ENCODE measurements around the gene RAPGEF6.
"Not testable (repeated sequence)": the region's sequence is repeated elsewhere in the genome, so short reads cannot be mapped to it uniquely, and the experiment has no call there.

Gene RAPGEF6

GRCh38 chr5:131607903-131608540 lies 27.0 kb downstream of the RAPGEF6 start:
- no peak for DNase-seq

DNA sequence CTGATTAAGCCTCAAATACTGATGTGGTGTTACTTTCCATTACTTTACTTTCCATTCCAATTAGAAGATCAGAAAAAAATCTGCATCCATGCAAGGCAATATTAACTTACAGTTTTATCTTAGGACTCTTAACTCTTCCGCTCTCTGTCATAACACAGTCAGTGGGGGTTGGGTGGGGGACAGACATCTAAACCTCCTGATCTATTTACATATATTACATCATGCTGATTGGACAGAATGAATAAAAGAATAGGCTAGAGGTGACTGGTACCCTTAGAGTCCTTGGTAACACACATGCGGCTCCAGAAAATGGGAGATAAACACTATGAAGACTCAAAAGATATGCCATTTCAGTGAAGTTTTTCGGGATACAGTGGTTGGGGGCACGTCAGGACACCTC lies 27.6 kb downstream of the RAPGEF6 start:
- DNase-seq: no peak

GRCh38 chr5:131605086-131605485 lies 29.9 kb downstream of the RAPGEF6 start:
- DNase-seq: no peak

DNA sequence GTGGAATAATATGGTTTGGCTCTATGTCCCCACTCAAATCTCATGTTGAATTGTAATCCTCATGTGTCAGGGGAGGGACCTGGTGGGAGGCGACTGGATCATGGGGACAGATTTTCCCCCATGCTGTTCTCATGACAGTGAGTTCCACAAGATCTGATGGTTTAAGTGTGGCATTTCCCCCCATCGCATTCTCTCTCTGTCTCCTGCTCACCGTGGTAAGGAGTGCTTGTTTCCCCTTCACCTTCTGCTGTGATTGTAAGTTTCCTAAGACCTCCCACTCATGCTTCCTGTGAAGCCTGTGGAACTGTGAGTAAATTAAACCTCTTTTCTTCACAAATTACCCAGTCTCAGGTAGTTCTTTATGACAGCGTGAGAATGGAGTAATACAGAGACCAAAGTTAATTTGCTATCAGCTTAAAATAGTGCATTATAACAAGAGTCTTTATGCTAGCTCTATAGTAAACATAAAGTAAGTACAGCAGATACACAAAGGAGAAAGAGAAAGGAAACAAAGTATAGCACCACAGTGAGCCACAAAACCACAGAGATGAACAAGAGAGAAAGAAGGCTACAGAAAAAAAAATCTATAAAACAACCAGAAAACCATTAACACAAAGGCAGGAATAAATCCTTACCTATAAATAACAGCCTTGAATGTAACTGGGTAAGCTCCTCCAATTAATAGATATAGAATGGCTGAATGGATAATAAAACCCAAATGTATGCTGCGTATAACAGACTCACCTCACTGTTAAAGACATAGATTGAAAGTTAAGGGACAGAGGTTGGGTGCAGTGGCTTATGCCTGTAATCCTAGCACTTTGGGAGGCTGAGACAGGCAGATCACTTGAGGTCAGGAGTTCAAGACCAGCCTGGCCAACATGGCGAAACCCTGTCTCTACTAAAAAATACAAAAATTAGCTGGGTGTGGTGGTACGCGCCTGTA lies 39.7 kb downstream of the RAPGEF6 start:
- DNase-seq: no peak

GRCh38 chr5:131593921-131594320 lies 41.1 kb downstream of the RAPGEF6 start:
- DNase-seq: no peak

DNA sequence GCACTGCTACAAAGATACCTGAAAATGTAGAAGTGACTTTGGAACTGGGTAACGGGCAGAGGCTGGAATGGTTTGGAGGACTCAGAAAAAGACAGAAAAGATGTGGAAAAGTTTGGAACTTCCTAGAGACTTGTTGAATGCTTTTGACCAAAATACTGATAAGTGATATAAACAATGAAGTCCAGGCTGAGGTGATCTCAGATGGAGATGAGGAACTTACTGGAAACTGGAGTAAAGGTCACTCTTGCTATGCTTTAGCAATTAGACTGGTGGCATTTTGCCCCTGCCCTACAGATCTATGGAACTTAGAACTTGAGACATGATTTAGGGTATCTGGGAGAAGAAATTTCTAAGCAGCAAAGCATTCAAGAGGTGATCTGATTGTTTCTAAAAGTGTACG lies 41.6 kb downstream of the RAPGEF6 start:
- DNase-seq: not testable (repeated sequence)

GRCh38 chr5:131589510-131590348 lies 45.3 kb downstream of the RAPGEF6 start:
- DNase-seq: peak; percentile 39

DNA sequence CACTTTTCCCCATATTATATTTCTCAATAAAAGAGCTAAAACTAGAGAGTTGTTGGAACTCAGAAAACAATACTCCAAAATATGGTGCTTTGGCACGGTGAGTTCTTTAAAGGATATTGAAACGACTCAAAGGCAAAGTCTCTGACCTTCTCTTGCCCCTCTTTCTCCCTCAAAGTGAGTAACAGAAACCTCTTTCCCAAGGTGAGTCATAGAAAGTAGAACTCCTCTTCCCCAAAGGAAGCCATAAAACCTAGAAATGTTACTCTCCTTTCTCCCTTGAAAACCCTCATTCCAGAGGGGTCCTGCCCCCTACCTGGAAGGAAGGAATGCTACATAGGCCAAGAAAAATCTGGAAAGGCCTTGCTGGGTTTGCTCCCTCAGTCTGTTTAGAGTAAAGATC lies 47.5 kb downstream of the RAPGEF6 start:
- DNase-seq: no peak

GRCh38 chr5:131581702-131582101 lies 53.3 kb downstream of the RAPGEF6 start:
- DNase-seq: no peak

DNA sequence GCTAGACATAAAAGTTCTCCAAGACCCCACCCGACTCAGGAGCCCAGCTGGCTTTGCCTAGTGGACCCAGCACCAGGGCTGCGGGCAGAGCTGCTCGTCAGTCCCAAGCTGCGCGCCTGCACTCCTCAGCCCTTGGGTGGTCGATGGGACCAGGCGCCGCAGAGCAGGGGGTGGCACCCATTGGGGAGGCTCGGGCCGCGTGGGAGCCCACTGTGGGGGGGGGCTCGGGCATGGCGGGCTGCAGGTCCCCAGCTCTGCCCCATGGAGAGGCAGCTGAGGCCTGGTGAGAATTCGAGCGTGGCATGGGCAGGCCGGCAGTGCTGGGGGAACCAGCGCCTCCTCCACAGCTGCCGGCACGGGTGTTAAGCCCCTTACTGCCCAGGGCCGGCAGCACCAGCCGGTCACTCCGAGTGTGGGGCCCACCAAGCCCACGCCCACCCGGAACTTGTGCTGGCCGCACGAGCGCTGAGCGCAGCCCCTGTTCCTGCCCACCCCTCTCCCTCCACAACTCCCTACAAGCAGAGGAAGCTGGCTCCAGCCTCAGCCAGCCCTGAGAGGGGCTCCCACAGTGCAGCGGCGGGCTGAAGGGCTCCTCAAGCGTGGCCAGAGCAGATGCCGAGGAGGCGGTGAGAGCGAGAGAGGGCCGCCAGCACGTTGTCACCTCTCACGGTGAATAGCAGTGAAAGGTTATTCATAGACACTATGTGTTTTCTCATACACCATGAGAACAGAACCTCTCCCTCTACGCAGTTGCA lies 54.9 kb downstream of the RAPGEF6 start:
- DNase-seq: no peak

DNA sequence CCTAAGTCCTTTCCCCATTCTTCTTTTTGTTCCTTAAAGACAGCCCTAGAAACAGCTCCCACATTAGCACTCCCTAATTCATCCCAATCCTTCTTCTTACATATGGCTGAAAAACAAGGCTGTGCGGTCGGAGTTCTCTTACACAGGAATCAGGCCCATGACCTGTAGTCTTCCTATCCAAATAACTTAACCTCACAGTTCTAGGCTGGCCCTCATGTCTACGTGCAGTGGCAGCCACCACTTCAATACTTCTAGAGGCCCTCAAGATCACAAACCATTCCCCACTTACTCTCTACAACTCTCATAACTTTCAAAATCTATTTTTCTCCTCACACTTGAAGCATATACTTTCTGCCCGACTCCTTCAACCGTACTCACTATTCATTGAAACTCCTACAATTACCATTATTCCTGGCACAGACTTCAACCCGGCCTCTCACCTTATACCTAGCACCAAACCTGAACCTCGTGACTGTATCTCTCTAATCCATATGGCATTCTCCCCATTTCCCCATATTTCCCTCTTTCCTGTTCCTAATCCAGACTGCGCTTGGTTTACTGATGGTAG lies 59.3 kb downstream of the RAPGEF6 start:
- no peak for DNase-seq

DNA sequence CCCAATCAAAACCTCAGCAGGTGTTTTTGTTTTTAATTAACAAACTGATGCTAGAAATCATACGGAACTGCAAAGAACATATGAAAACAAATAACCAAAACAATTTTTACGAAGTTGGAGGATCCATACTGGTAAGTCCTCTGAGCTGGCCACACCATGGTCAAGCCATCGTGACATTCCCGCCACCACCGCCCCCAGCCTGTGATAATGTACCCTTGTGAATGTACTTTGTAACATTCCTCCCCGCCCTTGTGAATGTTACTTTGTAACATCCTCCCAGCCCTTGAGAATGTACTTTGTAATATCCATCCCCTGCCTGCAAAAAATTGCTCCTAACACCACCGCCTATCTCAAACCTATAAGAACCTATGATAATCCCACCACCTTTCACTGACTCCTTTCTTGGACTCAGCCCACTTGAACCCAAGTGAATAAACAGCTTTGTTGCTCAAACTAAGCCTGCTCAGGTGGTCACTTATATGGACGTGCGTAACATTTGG lies 63.3 kb downstream of the RAPGEF6 start:
- no peak for DNase-seq

DNA sequence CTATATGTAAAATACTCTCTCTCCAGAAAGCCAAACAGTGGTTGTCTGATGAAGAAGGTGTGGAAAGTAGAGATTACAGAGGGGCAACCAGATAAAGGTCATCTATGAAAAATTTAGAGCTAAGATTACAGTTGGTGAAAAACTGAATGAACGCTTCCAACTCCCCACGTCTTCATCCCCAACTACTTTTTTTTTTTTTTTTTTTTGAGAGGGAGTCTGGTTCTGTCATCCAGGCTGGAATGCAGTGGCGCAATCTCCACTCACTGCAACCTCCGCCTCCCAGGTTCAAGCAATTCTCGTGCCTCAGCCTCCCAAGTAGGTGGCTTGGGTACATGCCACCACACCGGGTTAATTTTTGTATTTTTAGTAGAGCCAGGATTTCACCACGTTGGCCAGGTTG lies 64.3 kb downstream of the RAPGEF6 start:
- DNase-seq: no peak

- no peak for DNase-seq
Measured at GRCh38 chr5:131564229-131564652, 70.8 kb downstream of the RAPGEF6 start.

DNA sequence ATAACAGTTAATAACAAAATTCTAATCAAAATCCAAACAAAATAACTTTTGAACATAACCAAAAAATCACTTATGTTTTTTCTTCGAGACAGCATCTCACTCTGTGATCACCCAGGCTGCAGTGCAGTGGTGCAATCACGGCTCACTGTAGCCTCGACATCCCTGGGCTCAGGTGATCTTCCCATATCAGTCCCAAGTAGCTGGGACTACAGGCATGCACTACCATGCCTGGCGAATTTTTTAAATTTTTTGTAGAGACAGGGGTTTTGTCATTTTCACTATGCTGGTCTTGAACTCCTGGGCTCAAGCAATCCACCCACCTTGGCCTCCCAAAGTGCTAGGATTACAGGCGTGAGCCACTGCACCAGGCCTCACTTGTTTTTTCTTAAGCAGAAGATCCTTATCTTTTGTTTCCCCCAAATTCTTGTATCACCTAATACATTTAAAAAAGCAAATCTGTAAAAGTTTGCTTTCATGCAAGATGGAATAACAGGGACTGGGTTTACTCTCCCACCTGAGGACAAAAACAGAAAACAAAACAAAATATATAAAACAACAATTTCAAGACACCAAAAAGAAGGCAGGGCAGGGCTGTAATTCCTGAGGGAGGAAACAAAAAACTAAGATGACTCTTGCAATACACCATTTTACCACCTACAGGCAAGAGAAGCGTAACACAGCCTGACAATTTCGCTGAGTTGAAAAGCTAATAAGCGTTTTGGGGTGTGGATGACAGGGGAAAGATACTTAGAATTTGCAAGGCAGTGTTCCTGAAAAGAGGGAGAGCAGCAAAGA lies 71.4 kb downstream of the RAPGEF6 start:
- no peak for DNase-seq

DNA sequence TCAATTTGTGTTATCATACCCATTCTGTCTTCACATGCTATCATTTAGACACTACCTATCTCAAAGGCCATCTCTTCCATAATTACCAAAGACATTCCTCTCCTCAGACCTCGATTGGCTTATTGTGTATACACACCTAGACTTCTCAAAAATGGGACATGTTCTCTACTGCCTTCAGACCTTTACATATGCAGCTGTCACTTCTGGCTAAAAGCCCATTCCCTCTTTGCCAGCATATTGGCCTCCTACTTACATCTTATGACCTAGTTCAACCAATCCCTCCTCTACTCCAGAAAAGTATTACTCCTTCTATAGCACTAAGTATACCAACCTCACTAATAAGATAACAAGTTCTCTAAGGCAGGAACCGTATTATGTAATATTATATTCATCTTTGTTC lies 84.4 kb downstream of the RAPGEF6 start:
- peak; percentile 10 for DNase-seq

DNA sequence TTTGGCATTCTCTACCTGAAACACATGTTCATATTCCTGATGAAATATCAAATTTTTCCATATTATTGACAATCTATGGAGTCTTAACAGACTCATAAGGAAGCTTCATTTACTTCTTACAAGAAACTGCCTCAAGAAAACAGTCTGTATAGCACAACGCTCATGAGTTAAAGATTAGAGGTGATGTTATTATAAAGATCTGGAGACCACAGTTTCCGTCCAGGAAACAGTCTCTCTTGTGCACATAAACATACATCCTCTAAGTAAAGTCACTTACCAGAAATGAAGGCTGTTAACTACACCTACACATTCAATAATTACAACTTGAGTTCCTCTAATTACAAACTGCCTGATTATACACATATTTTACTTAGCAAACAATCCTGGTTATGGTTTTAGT lies 86.9 kb downstream of the RAPGEF6 start:
- DNase-seq: no peak

- DNase-seq: no peak
Measured at GRCh38 chr5:131545845-131546244, 89.2 kb downstream of the RAPGEF6 start.

DNA sequence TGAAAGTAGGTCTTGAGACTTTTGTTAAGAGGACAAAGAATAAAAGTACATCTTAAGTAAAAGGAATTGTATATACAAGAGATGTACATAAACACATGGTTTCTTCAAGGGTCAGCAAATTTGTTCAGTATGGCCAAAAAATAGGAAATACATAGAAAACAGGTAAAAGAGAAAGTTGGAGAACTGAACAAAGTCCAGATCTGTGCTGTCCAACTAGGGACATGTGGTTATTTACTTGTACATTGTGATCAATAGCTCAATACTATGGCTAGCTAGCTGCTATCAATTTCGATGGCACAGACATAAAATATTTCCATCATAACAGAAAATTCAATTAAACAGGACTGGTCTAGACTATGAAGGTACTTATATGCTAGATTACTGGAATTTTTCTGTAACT lies 92.3 kb downstream of the RAPGEF6 start:
- no peak for DNase-seq

- DNase-seq: no peak
Measured at GRCh38 chr5:131541762-131542161, 93.3 kb downstream of the RAPGEF6 start.

DNA sequence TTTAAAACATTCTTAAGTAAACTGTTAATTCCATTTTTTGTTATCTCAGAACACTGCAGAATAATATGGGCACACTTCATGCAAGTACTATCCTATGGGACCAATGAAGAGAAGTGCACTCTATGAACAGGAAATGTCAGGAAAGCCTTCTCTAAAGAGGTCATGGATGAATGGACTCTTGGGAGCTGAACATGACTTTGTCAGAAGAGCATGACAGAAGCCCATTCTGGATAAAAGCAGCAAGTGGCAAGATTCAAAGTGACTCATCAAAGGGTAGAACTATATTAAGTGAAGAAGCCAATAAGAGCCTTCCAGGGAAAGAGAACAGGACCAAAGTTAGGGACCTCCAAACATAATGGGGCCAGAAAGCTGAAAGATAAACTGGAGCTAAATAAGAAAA lies 94.0 kb downstream of the RAPGEF6 start:
- peak; percentile 31 for DNase-seq

Data from NCI-H2029 treated with DMSO at 0.1 percent for 48 hours (cell line).